GM18526 (cell line): ENCODE data around the gene SF3B6.

Experiments
- POLR2A ChIP-seq: IDR thresholded peaks from 3 replicates; pipeline ENCODE4 v1.6.1; 2011; ENCODE audit not compliant: insufficient read length; ENCODE audit errors: extremely low read depth

The SF3B6 gene

GRCh38 chr2:24072259-24072658 lies 3.9 kb downstream of the SF3B6 start:
- TF ChIP-seq POLR2A: no peak

GRCh38 chr2:24065341-24065740 lies 10.8 kb downstream of the SF3B6 start:
- TF ChIP-seq POLR2A: no peak

GRCh38 chr2:24058564-24059271 lies 17.4 kb downstream of the SF3B6 start:
- no peak for TF ChIP-seq POLR2A

GRCh38 chr2:24055750-24056149 lies 20.4 kb downstream of the SF3B6 start:
- TF ChIP-seq POLR2A: no peak

GRCh38 chr2:24054366-24055010 lies 21.6 kb downstream of the SF3B6 start:
- TF ChIP-seq POLR2A: no peak

- no peak for TF ChIP-seq POLR2A
Observed at GRCh38 chr2:24052951-24053350, 23.2 kb downstream of the SF3B6 start.

- TF ChIP-seq POLR2A: no peak
Observed at GRCh38 chr2:24051833-24052232, 24.3 kb downstream of the SF3B6 start.

- no peak for TF ChIP-seq POLR2A
Observed at GRCh38 chr2:24050041-24050979, 25.8 kb downstream of the SF3B6 start.

GRCh38 chr2:24049485-24050021 lies 26.6 kb downstream of the SF3B6 start, which contains the start of gene FKBP1B:
Gene FKBP1B (plus strand): TSS chr2:24049741. CDS start chr2:24049850, 109 bp downstream.
- no peak for TF ChIP-seq POLR2A

- no peak for TF ChIP-seq POLR2A
Observed at GRCh38 chr2:24048769-24049484, 27.2 kb downstream of the SF3B6 start.

- no peak for TF ChIP-seq POLR2A
Observed at GRCh38 chr2:24047703-24048033, 28.5 kb downstream of the SF3B6 start.

GRCh38 chr2:24046930-24047702 lies 29.0 kb downstream of the SF3B6 start, which contains the start of gene WDCP:
Gene WDCP (minus strand): TSS chr2:24047391. CDS start chr2:24039494, 7,897 bp downstream.
- TF ChIP-seq POLR2A: peak; percentile 92

GRCh38 chr2:24046599-24046929 lies 29.6 kb downstream of the SF3B6 start:
- TF ChIP-seq POLR2A: no peak
